GM06990 (cell line): ENCODE data around the gene PTPMT1.
"Not testable (repeated sequence)": the region's sequence is repeated elsewhere in the genome, so short reads cannot be mapped to it uniquely, and the experiment has no call there.

ENCODE experiments used
- DNase-seq: peaks from one replicate; pipeline ENCODE4 v3.0.0-alpha.2; 2011; ENCODE audit not compliant: insufficient read length; ENCODE audit errors: extremely low read depth
- H3K27me3 ChIP-seq: replicated peaks from 2 replicates; pipeline ENCODE4 v1.6.0; 2011; ENCODE audit warnings: low read length; ENCODE audit not compliant: control insufficient read depth, insufficient read depth
- H3K36me3 ChIP-seq: 2 replicates; pipeline ENCODE4 v1.5.1; 2011; ENCODE audit warnings: low read length; ENCODE audit not compliant: control insufficient read depth, insufficient read depth
- H3K4me3 ChIP-seq: replicated peaks from 2 replicates; pipeline ENCODE4 v1.5.1; 2011; ENCODE audit warnings: low read depth, mild to moderate bottlenecking, control low read depth, low read length
- CTCF ChIP-seq: IDR thresholded peaks from 2 replicates; pipeline ENCODE4 v1.5.1; 2011; ENCODE audit warnings: low read length, control low read depth, mild to moderate bottlenecking, inconsistent platforms; ENCODE audit not compliant: insufficient read depth, poor library complexity, severe bottlenecking

Gene PTPMT1

GRCh38 chr11:47539681-47540039 is 25.7 kb upstream of the PTPMT1 start:
- DNase-seq, result no peak
- Histone ChIP-seq H3K4me3 (no peak overlapping the region), H3K36me3 (peaks cover 2% of the 10 kb centered on the region), H3K27me3 (no peaks in the 10 kb centered on the region)
- TF ChIP-seq CTCF, result no peak

- TF ChIP-seq CTCF, result no peak
- Histone ChIP-seq H3K27me3 (no peaks in the 10 kb centered on the region), H3K36me3 (peaks cover 2% of the 10 kb centered on the region), H3K4me3 (no peak overlapping the region)
- no peak for DNase-seq
Observed at GRCh38 chr11:47541070-47541469, 24.3 kb upstream of the PTPMT1 start.

- DNase-seq, result no peak
- Histone ChIP-seq H3K27me3 (no peaks in the 10 kb centered on the region), H3K36me3 (peaks cover 2% of the 10 kb centered on the region), H3K4me3 (no peak overlapping the region)
- TF ChIP-seq CTCF, result no peak
Observed at GRCh38 chr11:47545298-47545697, 20.1 kb upstream of the PTPMT1 start.

GRCh38 chr11:47546274-47546673 is 19.1 kb upstream of the PTPMT1 start:
- H3K36me3 ChIP-seq, H3K27me3 ChIP-seq, H3K4me3 ChIP-seq, DNase-seq: not testable (repeated sequence)

- TF ChIP-seq CTCF, result no peak
- DNase-seq, result no peak
- H3K27me3 ChIP-seq, result no peaks in the 10 kb centered on the region
- H3K4me3 ChIP-seq, result no peak overlapping the region; the same call in 1 of the 2 replicates
- H3K36me3 ChIP-seq, result no peaks in the 10 kb centered on the region
Observed at GRCh38 chr11:47550288-47551047, 14.9 kb upstream of the PTPMT1 start.

- TF ChIP-seq CTCF, result peak; percentile 55
- DNase-seq, result no peak
- peak overlapping the region; percentile 81 for H3K4me3 ChIP-seq
Observed at GRCh38 chr11:47551086-47551485, 14.3 kb upstream of the PTPMT1 start.

More at GRCh38 chr11:47551086-47551485, 14.3 kb upstream of the PTPMT1 start:
- H3K27me3 ChIP-seq, result no peaks in the 10 kb centered on the region
- H3K36me3 ChIP-seq, result no peaks in the 10 kb centered on the region
